K562 (cell line): ENCODE results near the gene NPDC1. TPM values are rescaled to one million over a fixed set of nuclear protein-coding genes. Genes with fewer than 3 reads are reported as not detected.

Source experiments
- ATAC-seq: fragments of 200-7000 bp; cut with Tn5 transposase; 3 replicates; pipeline ENCODE4 v1.9.1; 2020; ENCODE audit warnings: moderate library complexity
- BruUV-seq: library from RNA; stranded (reverse); fragments of 400-500 nt; replicated peaks from 2 replicates; lab custom pipeline; 2021; lab: Mats Ljungman, UMichigan
- CTCF ChIA-PET: fragments of 300-600 bp; formaldehyde crosslinking; extraction: SDS; loops from one replicate; lab custom pipeline; 2021; ENCODE audit warnings: low intra/inter-chr PET ratio; lab: Yijun Ruan, JAX
- POLR2A ChIA-PET: fragments of 300-600, 350-650 bp; sonication (Branson Sonifier 250); formaldehyde crosslinking; extraction: SDS; loops from one replicate; lab custom pipeline; 2021; ENCODE audit warnings: antibody characterized with exemption, inconsistent platforms; lab: Yijun Ruan, JAX
- DNase-seq, 4 experiments: peaks; one replicate each; pipeline versions ENCODE4 v3.0.0 to v3.0.0-alpha.2; 2011 to 2018; ENCODE audit warnings: low spot score in 3 of 4, mixed read lengths in 3 of 4; ENCODE audit errors: extremely low read depth in 1 of 4
- FAIRE-seq: peaks from 2 replicates; lab custom pipeline; 2011; peaks lifted over from hg19 to GRCh38; lab: Jason Lieb, UNC
- H2AFZ ChIP-seq: 2 replicates; pipeline ENCODE4 v1.6.0; 2011; ENCODE audit warnings: low read depth, low read length, control low read depth, inconsistent platforms
- H3K27ac ChIP-seq: fragments of 200-600 bp; 3 replicates; pipeline ENCODE4 v1.8.0; 2011; ENCODE audit warnings: low read depth, mild to moderate bottlenecking, control low read depth, inconsistent platforms, low read length, moderate library complexity, mixed read lengths; ENCODE audit errors: extremely low read depth
- H3K27me3 ChIP-seq, 2 experiments: fragments of 300-600 bp in 1 of 2; 2 replicates in 1 of 2; 3 replicates in 1 of 2; pipeline versions ENCODE4 v1.6.0 to v1.8.0; 2011; ENCODE audit warnings: inconsistent platforms in 2 of 2, low read length in 2 of 2, mild to moderate bottlenecking in 1 of 2, mixed read lengths in 1 of 2, moderate library complexity in 1 of 2; ENCODE audit not compliant: control insufficient read depth in 2 of 2, insufficient read depth in 2 of 2
- H3K36me3 ChIP-seq: fragments of 300-600 bp; 3 replicates; pipeline ENCODE4 v1.8.0; 2011; ENCODE audit warnings: mild to moderate bottlenecking, low read length, inconsistent platforms; ENCODE audit not compliant: control insufficient read depth, insufficient read depth
- H3K4me1 ChIP-seq, 2 experiments: fragments of 200-600 bp in 1 of 2; replicated peaks in 1 of 2; 2 replicates in 1 of 2; 3 replicates in 1 of 2; pipeline versions ENCODE4 v1.5.1 to v1.8.0; 2011; ENCODE audit warnings: inconsistent platforms in 2 of 2, low read length in 2 of 2, mild to moderate bottlenecking in 1 of 2, mixed read lengths in 1 of 2, moderate library complexity in 1 of 2; ENCODE audit not compliant: control insufficient read depth in 2 of 2, insufficient read depth in 2 of 2
- H3K4me2 ChIP-seq: 2 replicates; pipeline ENCODE4 v1.6.1; 2011; ENCODE audit warnings: low read length, control low read depth, inconsistent platforms, mixed read lengths; ENCODE audit not compliant: insufficient read depth
- H3K4me3 ChIP-seq: fragments of 200-600 bp; sonication (generic), shearing (Covaris generic); 2 replicates; pipeline ENCODE4 v1.5.1; 2016; ENCODE audit warnings: control low read depth, inconsistent platforms
- H3K79me2 ChIP-seq: fragments of 200-600 bp; 3 replicates; pipeline ENCODE4 v1.8.0; 2011; ENCODE audit warnings: low read length, inconsistent platforms; ENCODE audit not compliant: control insufficient read depth, insufficient read depth
- H3K9ac ChIP-seq, 2 experiments: 2 replicates each; pipeline versions ENCODE4 v1.6.0 to v1.6.1; 2011; ENCODE audit warnings: low read depth in 2 of 2, low read length in 2 of 2, control low read depth in 1 of 2, inconsistent platforms in 1 of 2, mild to moderate bottlenecking in 1 of 2, mixed read lengths in 1 of 2; ENCODE audit not compliant: insufficient read depth in 1 of 2
- H3K9me1 ChIP-seq: one replicate; pipeline ENCODE4 v1.6.0; 2011; ENCODE audit warnings: inconsistent platforms, mild to moderate bottlenecking, low read length, moderate library complexity; ENCODE audit not compliant: control insufficient read depth, insufficient read depth
- H3K9me3 ChIP-seq: replicated peaks from 2 replicates; pipeline ENCODE4 v1.5.1; 2011; ENCODE audit warnings: low read depth, low read length, inconsistent platforms; ENCODE audit not compliant: control insufficient read depth, insufficient read depth
- H4K20me1 ChIP-seq: replicated peaks from 2 replicates; pipeline ENCODE4 v1.6.1; 2011; ENCODE audit warnings: low read length, inconsistent platforms, mixed read lengths; ENCODE audit not compliant: control insufficient read depth, insufficient read depth
- KAT7 ChIP-seq: sonication (generic); formaldehyde crosslinking; IDR thresholded peaks from 2 replicates; pipeline ENCODE4 v1.8.0; 2022; ENCODE audit warnings: missing genetic modification reagents, mild to moderate bottlenecking, borderline replicate concordance
- MXI1 ChIP-seq: IDR thresholded peaks from 2 replicates; pipeline ENCODE4 v1.6.1; 2011; ENCODE audit warnings: low read depth, mild to moderate bottlenecking, improper control_type of control experiment, low read length
- NR1H2 ChIP-seq: sonication (generic); formaldehyde crosslinking; IDR thresholded peaks from 2 replicates; pipeline ENCODE4 v1.4.0; 2020; ENCODE audit warnings: mild to moderate bottlenecking, missing genetic modification reagents
- ZNF174 ChIP-seq: fragments of 250-450 bp; sonication (Bioruptor Pico); IDR thresholded peaks from 2 replicates; pipeline ENCODE4 v1.4.0; 2020; ENCODE audit warnings: mild to moderate bottlenecking
- WGBS: fragments of 100-300 bp; shearing (Covaris generic); methylation state at CpG from one replicate; pipeline ENCODE4 v1.1.6; 2016; ENCODE audit warnings: low coverage, mixed read lengths; ENCODE audit not compliant: insufficient coverage; ENCODE audit errors: missing lambda C conversion rate; 5-methylcytosine and 5-hydroxymethylcytosine counted together
- in situ Hi-C: fragments of 300-500 bp; cut with MboI; formaldehyde crosslinking; loops from 4 replicates; pipeline ENCODE4 v1.15.0; 2018; ENCODE audit warnings: inconsistent platforms, mixed read lengths
- intact Hi-C: fragments of 100-400 bp; cut with micrococcal nuclease; formaldehyde crosslinking; loops from 2 replicates; pipeline ENCODE4 v1.14.2; 2022
- polyA plus RNA-seq, 8 experiments: library from polyadenylated mRNA; depleted of rRNA in 4 of 8; stranded (reverse) in 5 of 8; unstranded in 3 of 8; fragments of >200 nt; fragmentation: Nextera tagmentation in 2 of 8; fragmentation: Illumina TruSeq in 1 of 8; extraction: Ambion mirVana in 2 of 8; extraction: Trizol in 1 of 8; gene quantifications; 2 replicates each; pipeline versions ENCODE4 v1.2.1 to v1.2.3, GENCODE V29; 2011 to 2014; ENCODE audit warnings: inconsistent platforms in 1 of 8, missing spikeins in 1 of 8
- total RNA-seq, 7 experiments: library from RNA; depleted of rRNA in 6 of 7; stranded (reverse); fragments of >200 nt in 6 of 7; fragmentation: Illumina TruSeq in 2 of 7; extraction: Trizol in 2 of 7; gene quantifications; 2 replicates each; pipeline versions ENCODE4 v1.2.1 to v1.2.3, GENCODE V29; 2011 to 2021; ENCODE audit warnings: low replicate concordance in 1 of 7

NPDC1 gene
- total and polyA plus RNA-seq, 9 of the 15 experiments (the other 6 are each of a cell fraction or from before 2014, with no cell fraction given): 0.06 to 2.1 (median 0.53) TPM; not detected in 3

GRCh38 chr9:137015540-137015930, 30.4 kb downstream of the NPDC1 start:
- no TSS peak for BruUV-seq
- 93% methylated on average over 15 of the region's 25 CpGs for WGBS
- intact Hi-C loops: no loop called here
- Histone ChIP-seq H3K27ac (no peak overlapping the region), H3K9me3 (no peaks in the 10 kb centered on the region), H4K20me1 (no peaks in the 10 kb centered on the region), H3K9me1 (no peaks in the 10 kb centered on the region), H3K9ac (no peak overlapping the region), H3K79me2 (no peaks in the 10 kb centered on the region), H3K27me3 (no peaks in the 10 kb centered on the region), H2AFZ (no peak overlapping the region), H3K4me3 (no peak overlapping the region), H3K36me3 (no peaks in the 10 kb centered on the region), H3K4me2 (no peak overlapping the region), H3K4me1 (peaks cover 0 to 73% of the 10 kb centered on the region in 2 experiments; a peak in 2 of 5 replicates)
- TF ChIP-seq MXI1 (no peak), KAT7 (CRISPR knock-in tag) (no peak), NR1H2 (CRISPR knock-in tag) (no peak)
- no peak for FAIRE-seq
- DNase-seq: no peak
- in situ Hi-C loops: no loop called here
- no peak for ATAC-seq
- POLR2A ChIA-PET: interaction anchor here (1.0 to 1.1 kb wide), 2 partner anchors 11 to 67 kb away, joined by 3 to 4 read pairs; no protein-coding TSS in a partner anchor
- CTCF ChIA-PET: no interaction called here

DNA sequence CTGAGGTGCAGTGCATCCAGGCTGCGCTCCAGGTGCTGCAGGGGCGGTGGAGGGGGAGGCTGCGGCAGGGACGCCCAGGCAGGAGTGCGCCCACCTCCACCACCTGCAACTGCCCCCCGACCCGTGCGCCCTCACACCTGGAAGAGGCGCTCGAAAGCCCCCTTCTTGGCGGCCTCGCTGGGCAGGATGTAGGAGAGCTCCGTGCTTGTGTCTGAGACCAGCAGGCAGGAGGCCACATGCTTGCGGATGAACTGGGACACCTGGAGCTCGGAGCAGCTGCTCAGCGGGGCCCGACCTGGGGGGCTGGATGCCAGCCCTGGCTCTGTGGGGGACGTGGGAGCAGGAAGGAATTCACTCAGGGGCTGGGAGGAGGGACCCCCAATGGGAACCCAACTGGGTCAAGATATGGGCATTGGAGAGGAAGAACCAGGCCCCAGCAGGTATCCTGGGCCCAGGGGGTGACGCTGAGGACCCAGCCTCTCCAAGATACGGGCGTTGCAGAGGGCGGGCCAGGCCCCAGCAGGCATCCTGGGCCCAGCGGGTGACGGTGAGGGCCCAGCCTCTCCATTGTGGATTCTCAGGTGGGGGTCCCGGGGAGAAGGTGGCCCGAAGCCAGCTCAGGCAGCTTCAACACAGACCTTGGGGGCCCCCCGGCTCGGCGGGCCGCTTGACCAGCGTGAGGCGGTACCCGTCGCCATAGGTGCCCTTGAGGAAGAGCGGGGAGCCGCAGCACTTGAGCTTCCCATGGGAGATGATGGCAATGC, 31.0 kb downstream of the NPDC1 start:
- POLR2A ChIA-PET: interaction anchor here (0.6 to 1.1 kb wide), 3 partner anchors 11 to 22 kb away, joined by 3 read pairs; no protein-coding TSS in a partner anchor
- BruUV-seq: no TSS peak
- ATAC-seq: no peak
- WGBS: 83% methylated on average over 21 of the region's 36 CpGs
- H3K9me1 ChIP-seq: no peaks in the 10 kb centered on the region
- H3K79me2 ChIP-seq: no peaks in the 10 kb centered on the region
- no peak for DNase-seq
- H3K9ac ChIP-seq: no peak overlapping the region
- H3K4me3 ChIP-seq: no peak overlapping the region
- CTCF ChIA-PET: no interaction called here
- no peak for TF ChIP-seq ZNF174 (CRISPR knock-in tag)
- no peaks in the 10 kb centered on the region for H3K9me3 ChIP-seq
- H2AFZ ChIP-seq: no peak overlapping the region
- in situ Hi-C loops: no loop called here
- FAIRE-seq: no peak
- intact Hi-C loops: no loop called here
- H4K20me1 ChIP-seq: no peaks in the 10 kb centered on the region
- H3K36me3 ChIP-seq: no peaks in the 10 kb centered on the region
- H3K27ac ChIP-seq: no peak overlapping the region
- peaks cover 0 to 73% of the 10 kb centered on the region in 2 experiments; a peak in 2 of 5 replicates for H3K4me1 ChIP-seq
- H3K27me3 ChIP-seq: no peaks in the 10 kb centered on the region
- no peak overlapping the region for H3K4me2 ChIP-seq
